Type B pancreatic cell (in vitro differentiated cells): Measurements from ENCODE around the gene MAST4. TPM values are rescaled to one million over a fixed set of nuclear protein-coding genes. Genes with fewer than 3 reads are reported as not detected.

Source experiments
- DNase-seq: peaks from one replicate; pipeline ENCODE4 v3.0.0; 2021; ENCODE audit warnings: mixed read lengths; ENCODE audit not compliant: unreplicated experiment; ENCODE audit errors: extremely low spot score
- H3K27ac Mint-ChIP-seq: 2 replicates; pipeline ENCODE4 v1.8.0; 2021; ENCODE audit warnings: mild to moderate bottlenecking, mixed read lengths
- H3K27me3 Mint-ChIP-seq: 2 replicates; pipeline ENCODE4 v1.8.0; 2021; ENCODE audit warnings: mixed read lengths
- H3K36me3 Mint-ChIP-seq: 2 replicates; pipeline ENCODE4 v1.8.0; 2021; ENCODE audit warnings: mixed read lengths
- H3K4me1 Mint-ChIP-seq: one replicate; pipeline ENCODE4 v1.8.0; 2021; ENCODE audit warnings: mixed read lengths; ENCODE audit not compliant: unreplicated experiment
- H3K4me3 Mint-ChIP-seq: 2 replicates; pipeline ENCODE4 v1.8.0; 2021; ENCODE audit warnings: mild to moderate bottlenecking, mixed read lengths
- H3K9me3 Mint-ChIP-seq: 2 replicates; pipeline ENCODE4 v1.8.0; 2021; ENCODE audit warnings: mixed read lengths
- CTCF ChIP-seq: fragments of 200-600 bp; sonication (generic); conservative IDR thresholded peaks from 2 replicates; pipeline ENCODE4 v1.5.0; 2021; ENCODE audit warnings: antibody characterized with exemption, mild to moderate bottlenecking
- total RNA-seq: library from RNA; stranded (reverse); gene quantifications from 2 replicates; pipeline ENCODE4 v1.2.1, GENCODE V29; 2021; ENCODE audit warnings: low replicate concordance

MAST4 gene
- total RNA-seq, 1 donor from 2014 or later: 23.0 TPM

DNA sequence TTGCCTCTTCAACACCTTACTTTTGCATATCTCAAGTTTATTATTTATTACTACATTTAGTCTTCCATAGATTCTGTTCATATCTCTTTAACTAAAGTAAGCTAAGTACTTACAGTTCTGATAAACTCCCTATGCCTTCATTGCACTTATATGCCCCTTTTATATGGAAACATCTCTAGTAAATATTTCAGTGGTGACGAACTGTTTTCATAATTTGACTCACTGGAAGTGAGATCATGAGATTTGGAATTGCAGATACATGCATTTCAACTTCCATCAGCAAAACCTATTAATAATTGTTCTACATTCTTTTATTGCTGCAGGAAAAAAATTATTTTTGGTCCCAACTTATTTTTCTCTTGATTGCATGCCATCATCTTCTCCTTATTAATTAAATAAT, 336.9 kb downstream of the MAST4 start:
- no peaks in the 10 kb centered on the region for H3K27me3 Mint-ChIP-seq
- no peak overlapping the region for H3K27ac Mint-ChIP-seq
- H3K4me1 Mint-ChIP-seq: no peaks in the 10 kb centered on the region
- no peak for DNase-seq
- peaks cover 1% of the 10 kb centered on the region for H3K9me3 Mint-ChIP-seq
- TF ChIP-seq CTCF: no peak
- no peaks in the 10 kb centered on the region for H3K36me3 Mint-ChIP-seq
- H3K4me3 Mint-ChIP-seq: no peak overlapping the region

- H3K27ac Mint-ChIP-seq: no peak overlapping the region
These were observed 342.9 kb downstream of the MAST4 start for GRCh38 chr5:66939094-66939493.

DNA sequence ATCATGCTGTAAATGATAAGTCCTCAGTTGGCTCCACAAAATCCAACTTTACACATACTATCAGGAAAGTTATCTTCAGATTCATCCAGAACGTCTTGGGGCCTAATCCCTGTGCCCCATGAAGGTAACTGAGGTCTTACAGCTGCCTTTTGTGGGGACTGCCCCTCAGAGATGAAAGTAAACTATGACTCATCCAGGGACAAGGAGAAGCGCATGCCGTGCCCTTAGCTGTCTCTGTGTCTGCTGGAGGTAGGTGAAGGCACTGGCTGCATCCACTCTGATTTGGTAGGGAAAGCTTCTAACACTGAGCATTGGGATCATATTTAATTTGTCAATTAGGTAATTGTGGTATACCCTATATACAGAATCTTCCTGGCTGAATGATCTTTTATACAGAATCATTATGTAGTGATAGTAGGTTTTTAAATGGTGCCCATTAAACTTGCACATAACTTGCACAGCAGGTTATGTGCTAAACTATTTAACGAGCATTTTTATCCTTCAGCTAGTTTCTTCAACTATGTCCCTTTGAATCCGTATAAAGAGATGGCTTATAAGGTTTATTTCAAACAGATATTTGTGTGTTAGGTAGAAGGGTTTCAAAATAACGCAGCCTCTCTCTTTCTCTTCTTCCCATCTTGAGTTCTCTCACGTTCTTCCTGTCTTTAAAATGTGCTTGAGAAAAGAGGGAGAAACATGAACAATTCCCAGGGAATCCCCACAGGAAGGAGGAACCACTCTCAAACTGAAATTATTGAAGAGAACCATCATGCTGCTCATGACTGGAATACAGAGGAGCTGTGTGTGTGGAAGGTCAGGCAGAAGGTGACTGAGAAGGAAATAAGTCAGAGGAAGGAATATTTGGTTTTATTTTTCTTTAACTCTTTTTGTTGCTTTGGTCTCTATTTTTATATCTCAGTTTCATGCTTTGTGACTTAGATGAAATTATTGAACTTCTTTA, 349.5 kb downstream of the MAST4 start:
- no peaks in the 10 kb centered on the region for H3K27me3 Mint-ChIP-seq
- H3K36me3 Mint-ChIP-seq: no peaks in the 10 kb centered on the region
- no peak for TF ChIP-seq CTCF
- H3K4me1 Mint-ChIP-seq: no peaks in the 10 kb centered on the region
- DNase-seq: no peak
- H3K27ac Mint-ChIP-seq: no peak overlapping the region
- H3K4me3 Mint-ChIP-seq: no peak overlapping the region
- peaks cover 5% of the 10 kb centered on the region for H3K9me3 Mint-ChIP-seq

More at GRCh38 chr5:66939094-66939493, 342.9 kb downstream of the MAST4 start:
- Mint-ChIP-seq H3K4me3 (no peak overlapping the region), H3K27me3 (no peaks in the 10 kb centered on the region), H3K9me3 (peaks cover 5% of the 10 kb centered on the region), H3K36me3 (no peaks in the 10 kb centered on the region), H3K4me1 (no peaks in the 10 kb centered on the region)
- no peak for DNase-seq
- no peak for TF ChIP-seq CTCF

DNA sequence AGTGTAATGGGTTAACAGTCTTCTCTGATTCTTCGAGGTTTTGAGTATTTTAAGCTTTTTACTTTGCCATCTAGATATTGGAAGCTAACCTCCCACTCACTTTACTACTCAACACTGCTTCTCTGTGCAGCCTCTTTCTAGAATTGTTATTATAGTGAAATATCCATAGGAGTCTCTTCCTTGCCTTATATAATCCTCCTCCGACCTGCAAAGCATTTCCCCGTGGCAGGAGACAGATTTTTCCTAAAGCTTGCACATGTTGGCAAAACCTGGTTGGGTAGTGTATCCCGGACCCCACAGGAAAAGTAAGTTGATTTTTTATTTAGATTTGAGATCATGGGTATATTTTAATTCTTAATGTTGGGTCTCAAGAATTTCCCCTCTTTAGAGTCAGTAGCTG, 351.3 kb downstream of the MAST4 start:
- DNase-seq: no peak
- no peaks in the 10 kb centered on the region for H3K27me3 Mint-ChIP-seq
- no peaks in the 10 kb centered on the region for H3K9me3 Mint-ChIP-seq
- no peak for TF ChIP-seq CTCF
- H3K4me3 Mint-ChIP-seq: no peak overlapping the region
- no peaks in the 10 kb centered on the region for H3K36me3 Mint-ChIP-seq
- no peak overlapping the region for H3K27ac Mint-ChIP-seq
- H3K4me1 Mint-ChIP-seq: no peaks in the 10 kb centered on the region

- DNase-seq: no peak
- no peak overlapping the region for H3K27ac Mint-ChIP-seq
- no peak for TF ChIP-seq CTCF
- no peaks in the 10 kb centered on the region for H3K4me1 Mint-ChIP-seq
- no peaks in the 10 kb centered on the region for H3K9me3 Mint-ChIP-seq
- no peaks in the 10 kb centered on the region for H3K36me3 Mint-ChIP-seq
- H3K27me3 Mint-ChIP-seq: no peaks in the 10 kb centered on the region
- no peak overlapping the region for H3K4me3 Mint-ChIP-seq
These were observed 352.9 kb downstream of the MAST4 start for GRCh38 chr5:66949066-66949465.
